K562 (cell line): ENCODE measurements around the gene WDR64. TPM values are rescaled to one million over a fixed set of nuclear protein-coding genes. Genes with fewer than 3 reads are reported as not detected.

Experiments
- ELF4 ChIP-seq: fragments of 450-650 bp; formaldehyde crosslinking; IDR thresholded peaks from 2 replicates; pipeline ENCODE4 v1.4.0; 2022; ENCODE audit warnings: missing genetic modification characterization
- FOSL1 ChIP-seq: fragments of 200-800 bp; sonication (Bioruptor generic); conservative IDR thresholded peaks from 2 replicates; pipeline ENCODE4 v1.6.1; 2016; ENCODE audit warnings: missing genetic modification characterization, missing compliant biosample characterization
- GABPA ChIP-seq: fragments of 200-800 bp; sonication (Bioruptor generic); conservative IDR thresholded peaks from 2 replicates; pipeline ENCODE4 v1.6.1; 2016; ENCODE audit warnings: low read depth, missing genetic modification characterization, missing compliant biosample characterization
- HMG20B ChIP-seq: fragments of 250-450 bp; sonication (Bioruptor Pico); IDR thresholded peaks from 2 replicates; pipeline ENCODE4 v1.5.0; 2021; ENCODE audit warnings: mild to moderate bottlenecking
- KHSRP ChIP-seq: fragments of 450-650 bp; IDR thresholded peaks from 2 replicates; pipeline ENCODE4 v1.6.1; 2017
- LEF1 ChIP-seq: fragments of 450-650 bp; IDR thresholded peaks from 2 replicates; pipeline ENCODE4 v1.6.1; 2016; ENCODE audit warnings: mild to moderate bottlenecking
- MYNN ChIP-seq, 2 experiments: sonication (generic); formaldehyde crosslinking in 1 of 2; IDR thresholded peaks; 2 replicates each; pipeline versions ENCODE4 v1.5.0 to v1.6.1; 2016 to 2020; ENCODE audit warnings: antibody characterized with exemption in 1 of 2, missing genetic modification reagents in 1 of 2
- NFYB ChIP-seq: IDR thresholded peaks from 2 replicates; pipeline ENCODE4 v1.6.1; 2011; ENCODE audit warnings: mild to moderate bottlenecking, moderate library complexity; ENCODE audit not compliant: insufficient read length; ENCODE audit errors: extremely low read depth
- PHF20 ChIP-seq: fragments of 450-650 bp; IDR thresholded peaks from 2 replicates; pipeline ENCODE4 v1.6.1; 2018; ENCODE audit not compliant: partially characterized antibody
- SLC30A9 ChIP-seq: fragments of 250-450 bp; sonication (Bioruptor Pico); IDR thresholded peaks from 2 replicates; pipeline ENCODE4 v1.8.0; 2022; ENCODE audit warnings: mild to moderate bottlenecking, moderate library complexity
- TCF3 ChIP-seq: sonication (generic); formaldehyde crosslinking; IDR thresholded peaks from 2 replicates; pipeline ENCODE4 v1.4.0; 2020; ENCODE audit warnings: mild to moderate bottlenecking, missing genetic modification reagents
- ZNF445 ChIP-seq: fragments of 250-450 bp; sonication (Bioruptor Pico); IDR thresholded peaks from 2 replicates; pipeline ENCODE4 v1.4.0; 2020; ENCODE audit warnings: low read depth, mild to moderate bottlenecking, moderate library complexity
- polyA plus RNA-seq, 8 experiments: library from polyadenylated mRNA; depleted of rRNA in 4 of 8; stranded (reverse) in 5 of 8; unstranded in 3 of 8; fragments of >200 nt; fragmentation: Nextera tagmentation in 2 of 8; fragmentation: Illumina TruSeq in 1 of 8; extraction: Ambion mirVana in 2 of 8; extraction: Trizol in 1 of 8; gene quantifications; 2 replicates each; pipeline versions ENCODE4 v1.2.1 to v1.2.3, GENCODE V29; 2011 to 2014; ENCODE audit warnings: inconsistent platforms in 1 of 8, missing spikeins in 1 of 8
- total RNA-seq, 7 experiments: library from RNA; depleted of rRNA in 6 of 7; stranded (reverse); fragments of >200 nt in 6 of 7; fragmentation: Illumina TruSeq in 2 of 7; extraction: Trizol in 2 of 7; gene quantifications; 2 replicates each; pipeline versions ENCODE4 v1.2.1 to v1.2.3, GENCODE V29; 2011 to 2021; ENCODE audit warnings: low replicate concordance in 1 of 7
- TF ChIP-seq, protein P1 (sequence below): sonication (generic); formaldehyde crosslinking; IDR thresholded peaks from 2 replicates; pipeline ENCODE4 v1.8.0; 2022; ENCODE audit warnings: mild to moderate bottlenecking, missing genetic modification reagents, borderline replicate concordance
- TF ChIP-seq, protein P2 (sequence below): fragments of 450-650 bp; IDR thresholded peaks from 2 replicates; pipeline ENCODE4 v1.6.1; 2016; ENCODE audit warnings: low read depth, mild to moderate bottlenecking, moderate library complexity
- TF ChIP-seq, protein P3 (sequence below): sonication (generic); formaldehyde crosslinking; IDR thresholded peaks from 2 replicates; pipeline ENCODE4 v1.8.0; 2022; ENCODE audit warnings: missing genetic modification reagents, mild to moderate bottlenecking, borderline replicate concordance
- TF ChIP-seq, protein P4 (sequence below): fragments of 450-650 bp; IDR thresholded peaks from 2 replicates; pipeline ENCODE4 v1.6.1; 2017; ENCODE audit warnings: antibody characterized with exemption
- TF ChIP-seq, protein P5 (sequence below): fragments of 250-450 bp; sonication (Bioruptor Pico); IDR thresholded peaks from 2 replicates; pipeline ENCODE4 v1.8.0; 2022; ENCODE audit warnings: moderate library complexity, mild to moderate bottlenecking, inconsistent platforms
- TF ChIP-seq, protein P6 (sequence below): fragments of 450-650 bp; IDR thresholded peaks from 2 replicates; pipeline ENCODE4 v1.6.1; 2018; ENCODE audit not compliant: partially characterized antibody

WDR64 gene
- total and polyA plus RNA-seq, 9 of the 15 experiments (the other 6 are each of a cell fraction or from before 2014, with no cell fraction given), result 0.06 to 0.29 (median 0.19) TPM; not detected in 5

DNA sequence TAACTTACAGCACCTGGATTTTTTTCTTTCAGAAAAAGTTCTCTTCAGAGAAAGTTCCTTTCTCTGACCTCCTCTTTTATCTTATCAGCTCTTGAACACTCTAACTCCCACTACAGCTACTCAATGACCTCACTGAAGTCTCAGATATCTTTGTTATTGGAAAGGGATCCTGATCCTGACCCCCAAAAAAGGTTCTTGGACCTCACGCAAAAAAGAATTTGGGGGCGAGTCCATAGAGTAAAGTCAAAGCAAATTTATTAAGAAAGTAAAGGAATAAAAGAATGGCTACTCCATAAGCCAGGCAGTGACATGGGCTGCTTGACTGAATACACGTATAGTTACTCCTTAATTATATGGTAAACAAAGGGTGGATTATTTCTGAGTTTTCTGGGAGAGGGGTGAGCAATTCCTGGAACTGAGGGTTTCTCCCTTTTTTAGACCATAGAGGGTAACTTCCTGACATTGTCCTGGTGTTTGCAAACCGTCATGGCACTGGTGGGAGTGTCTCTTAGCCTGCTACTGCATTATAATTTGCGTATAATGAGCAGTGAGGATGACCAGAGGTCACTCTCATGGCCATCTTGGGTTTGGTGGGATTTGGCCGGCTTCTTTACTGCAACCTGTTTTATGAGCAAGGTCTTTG is 44.2 kb downstream of the WDR64 start (continued):
- TF ChIP-seq, protein P1, sequence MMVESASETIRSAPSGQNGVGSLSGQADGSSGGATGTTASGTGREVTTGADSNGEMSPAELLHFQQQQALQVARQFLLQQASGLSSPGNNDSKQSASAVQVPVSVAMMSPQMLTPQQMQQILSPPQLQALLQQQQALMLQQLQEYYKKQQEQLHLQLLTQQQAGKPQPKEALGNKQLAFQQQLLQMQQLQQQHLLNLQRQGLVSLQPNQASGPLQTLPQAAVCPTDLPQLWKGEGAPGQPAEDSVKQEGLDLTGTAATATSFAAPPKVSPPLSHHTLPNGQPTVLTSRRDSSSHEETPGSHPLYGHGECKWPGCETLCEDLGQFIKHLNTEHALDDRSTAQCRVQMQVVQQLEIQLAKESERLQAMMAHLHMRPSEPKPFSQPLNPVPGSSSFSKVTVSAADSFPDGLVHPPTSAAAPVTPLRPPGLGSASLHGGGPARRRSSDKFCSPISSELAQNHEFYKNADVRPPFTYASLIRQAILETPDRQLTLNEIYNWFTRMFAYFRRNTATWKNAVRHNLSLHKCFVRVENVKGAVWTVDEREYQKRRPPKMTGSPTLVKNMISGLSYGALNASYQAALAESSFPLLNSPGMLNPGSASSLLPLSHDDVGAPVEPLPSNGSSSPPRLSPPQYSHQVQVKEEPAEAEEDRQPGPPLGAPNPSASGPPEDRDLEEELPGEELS, result no peak
- TF ChIP-seq FOSL1 (peak; percentile 87), ELF4 (CRISPR knock-in tag) (0 out of 2 replicates have a peak, but pooled peaks have one; percentile 8), PHF20 (peak; percentile 10), MYNN (IDR thresholded peaks at IDR 0.05) (0 out of 2 replicates have a peak, but pooled peaks have one; percentile 16), MYNN (CRISPR knock-in tag; IDR thresholded peaks at IDR 0.05) (no peak), HMG20B (CRISPR knock-in tag) (no peak), TCF3 (peak; percentile 91), KHSRP (peak; percentile 60; the same call in 1 of the 2 replicates), GABPA (peak; percentile 22; the same call in 1 of the 2 replicates), LEF1 (peak; percentile 94), ZNF445 (0 out of 2 replicates have a peak, but pooled peaks have one; percentile 22), SLC30A9 (CRISPR knock-in tag) (no peak), NFYB (no peak)
- TF ChIP-seq, protein P2, sequence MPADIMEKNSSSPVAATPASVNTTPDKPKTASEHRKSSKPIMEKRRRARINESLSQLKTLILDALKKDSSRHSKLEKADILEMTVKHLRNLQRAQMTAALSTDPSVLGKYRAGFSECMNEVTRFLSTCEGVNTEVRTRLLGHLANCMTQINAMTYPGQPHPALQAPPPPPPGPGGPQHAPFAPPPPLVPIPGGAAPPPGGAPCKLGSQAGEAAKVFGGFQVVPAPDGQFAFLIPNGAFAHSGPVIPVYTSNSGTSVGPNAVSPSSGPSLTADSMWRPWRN, result peak; percentile 58; the same call in 1 of the 2 replicates
- TF ChIP-seq, protein P3, sequence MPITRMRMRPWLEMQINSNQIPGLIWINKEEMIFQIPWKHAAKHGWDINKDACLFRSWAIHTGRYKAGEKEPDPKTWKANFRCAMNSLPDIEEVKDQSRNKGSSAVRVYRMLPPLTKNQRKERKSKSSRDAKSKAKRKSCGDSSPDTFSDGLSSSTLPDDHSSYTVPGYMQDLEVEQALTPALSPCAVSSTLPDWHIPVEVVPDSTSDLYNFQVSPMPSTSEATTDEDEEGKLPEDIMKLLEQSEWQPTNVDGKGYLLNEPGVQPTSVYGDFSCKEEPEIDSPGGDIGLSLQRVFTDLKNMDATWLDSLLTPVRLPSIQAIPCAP (CRISPR knock-in tag), result no peak
- TF ChIP-seq, protein P4, sequence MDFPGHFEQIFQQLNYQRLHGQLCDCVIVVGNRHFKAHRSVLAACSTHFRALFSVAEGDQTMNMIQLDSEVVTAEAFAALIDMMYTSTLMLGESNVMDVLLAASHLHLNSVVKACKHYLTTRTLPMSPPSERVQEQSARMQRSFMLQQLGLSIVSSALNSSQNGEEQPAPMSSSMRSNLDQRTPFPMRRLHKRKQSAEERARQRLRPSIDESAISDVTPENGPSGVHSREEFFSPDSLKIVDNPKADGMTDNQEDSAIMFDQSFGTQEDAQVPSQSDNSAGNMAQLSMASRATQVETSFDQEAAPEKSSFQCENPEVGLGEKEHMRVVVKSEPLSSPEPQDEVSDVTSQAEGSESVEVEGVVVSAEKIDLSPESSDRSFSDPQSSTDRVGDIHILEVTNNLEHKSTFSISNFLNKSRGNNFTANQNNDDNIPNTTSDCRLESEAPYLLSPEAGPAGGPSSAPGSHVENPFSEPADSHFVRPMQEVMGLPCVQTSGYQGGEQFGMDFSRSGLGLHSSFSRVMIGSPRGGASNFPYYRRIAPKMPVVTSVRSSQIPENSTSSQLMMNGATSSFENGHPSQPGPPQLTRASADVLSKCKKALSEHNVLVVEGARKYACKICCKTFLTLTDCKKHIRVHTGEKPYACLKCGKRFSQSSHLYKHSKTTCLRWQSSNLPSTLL, result peak; percentile 95
- TF ChIP-seq, protein P5, sequence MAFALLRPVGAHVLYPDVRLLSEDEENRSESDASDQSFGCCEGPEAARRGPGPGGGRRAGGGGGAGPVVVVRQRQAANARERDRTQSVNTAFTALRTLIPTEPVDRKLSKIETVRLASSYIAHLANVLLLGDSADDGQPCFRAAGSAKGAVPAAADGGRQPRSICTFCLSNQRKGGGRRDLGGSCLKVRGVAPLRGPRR (CRISPR knock-in tag), result no peak
- TF ChIP-seq, protein P6, sequence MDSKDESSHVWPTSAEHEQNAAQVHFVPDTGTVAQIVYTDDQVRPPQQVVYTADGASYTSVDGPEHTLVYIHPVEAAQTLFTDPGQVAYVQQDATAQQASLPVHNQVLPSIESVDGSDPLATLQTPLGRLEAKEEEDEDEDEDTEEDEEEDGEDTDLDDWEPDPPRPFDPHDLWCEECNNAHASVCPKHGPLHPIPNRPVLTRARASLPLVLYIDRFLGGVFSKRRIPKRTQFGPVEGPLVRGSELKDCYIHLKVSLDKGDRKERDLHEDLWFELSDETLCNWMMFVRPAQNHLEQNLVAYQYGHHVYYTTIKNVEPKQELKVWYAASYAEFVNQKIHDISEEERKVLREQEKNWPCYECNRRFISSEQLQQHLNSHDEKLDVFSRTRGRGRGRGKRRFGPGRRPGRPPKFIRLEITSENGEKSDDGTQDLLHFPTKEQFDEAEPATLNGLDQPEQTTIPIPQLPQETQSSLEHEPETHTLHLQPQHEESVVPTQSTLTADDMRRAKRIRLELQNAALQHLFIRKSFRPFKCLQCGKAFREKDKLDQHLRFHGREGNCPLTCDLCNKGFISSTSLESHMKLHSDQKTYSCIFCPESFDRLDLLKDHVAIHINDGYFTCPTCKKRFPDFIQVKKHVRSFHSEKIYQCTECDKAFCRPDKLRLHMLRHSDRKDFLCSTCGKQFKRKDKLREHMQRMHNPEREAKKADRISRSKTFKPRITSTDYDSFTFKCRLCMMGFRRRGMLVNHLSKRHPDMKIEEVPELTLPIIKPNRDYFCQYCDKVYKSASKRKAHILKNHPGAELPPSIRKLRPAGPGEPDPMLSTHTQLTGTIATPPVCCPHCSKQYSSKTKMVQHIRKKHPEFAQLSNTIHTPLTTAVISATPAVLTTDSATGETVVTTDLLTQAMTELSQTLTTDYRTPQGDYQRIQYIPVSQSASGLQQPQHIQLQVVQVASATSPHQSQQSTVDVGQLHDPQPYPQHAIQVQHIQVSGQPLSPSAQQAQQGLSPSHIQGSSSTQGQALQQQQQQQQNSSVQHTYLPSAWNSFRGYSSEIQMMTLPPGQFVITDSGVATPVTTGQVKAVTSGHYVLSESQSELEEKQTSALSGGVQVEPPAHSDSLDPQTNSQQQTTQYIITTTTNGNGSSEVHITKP, result peak; percentile 76
